ENCODE results near the gene CADPS. TPM values are rescaled to one million over a fixed set of nuclear protein-coding genes. Genes with fewer than 3 reads are reported as not detected.

The CADPS gene
- total and polyA plus RNA-seq, 2 of the 4 experiments (the other 2 are of a cell fraction), result not detected

- H3K9me3 ChIP-seq (ENCODE audit: control insufficient read depth, insufficient read depth, low read length), result no peaks in the 10 kb centered on the region
- no TSS peak for BruUV-seq (replicated peaks)
- no peak overlapping the region for H2AK9ac ChIP-seq (replicated peaks; ENCODE audit: low read depth, low read length, poor library complexity)
- no peak overlapping the region for H2AK5ac ChIP-seq (ENCODE audit: low read depth, low read length)
- no peaks in the 10 kb centered on the region for H3K79me1 ChIP-seq (ENCODE audit: low read depth in 1 of 2, low read length in 2 of 2)
- no peak overlapping the region for H2BK15ac ChIP-seq (ENCODE audit: low read depth, low read length)
- H4K91ac ChIP-seq (ENCODE audit: insufficient read depth, low read depth, low read length), result no peak overlapping the region
- no peak overlapping the region for H4K5ac ChIP-seq (ENCODE audit: low read depth, low read length)
- H2AFZ ChIP-seq (replicated peaks; ENCODE audit: low read length, poor library complexity), result no peak overlapping the region
- no peak overlapping the region for H3K23ac ChIP-seq (ENCODE audit: low read depth, low read length)
- no peak overlapping the region for H3K14ac ChIP-seq (replicated peaks; ENCODE audit: low read depth, low read length)
- no peak for DNase-seq
- no peaks in the 10 kb centered on the region for H3K36me3 ChIP-seq (ENCODE audit: control insufficient read depth, insufficient read depth, low read length)
- no peak overlapping the region for H2BK120ac ChIP-seq (ENCODE audit: low read depth, low read length)
- CTCF ChIA-PET, result interaction anchor here (1.4 kb wide), 1 partner anchor 12 kb away, joined by 3 read pairs; no protein-coding TSS in a partner anchor
- H3K4ac ChIP-seq (ENCODE audit: low read depth, low read length), result no peak overlapping the region
- no peak for TF ChIP-seq RAD21 (IDR thresholded peaks at IDR 0.05; ENCODE audit: low read length)
- no peak for TF ChIP-seq CHD1 (IDR thresholded peaks at IDR 0.05; ENCODE audit: low read depth, low read length)
- no peak for TF ChIP-seq USF2 (IDR thresholded peaks at IDR 0.05; ENCODE audit: low read depth, low read length)
- TF ChIP-seq ELK1 (IDR thresholded peaks at IDR 0.05; ENCODE audit: borderline replicate concordance, low read depth, low read length), result no peak
- no peak for TF ChIP-seq MAZ (IDR thresholded peaks at IDR 0.05; ENCODE audit: borderline replicate concordance, low read depth, low read length)
- no peak for TF ChIP-seq RCOR1 (IDR thresholded peaks at IDR 0.05; ENCODE audit: insufficient replicate concordance, low read length)
- no peak for TF ChIP-seq POLR2A (IDR thresholded peaks at IDR 0.05; ENCODE audit: low read depth, low read length)
- TF ChIP-seq SMC3 (IDR thresholded peaks at IDR 0.05; ENCODE audit: low read depth, low read length), result no peak
- no peak for TF ChIP-seq CTCF (conservative IDR thresholded peaks at IDR 0.05; ENCODE audit: low read depth, low read length)
- TF ChIP-seq BHLHE40 (IDR thresholded peaks at IDR 0.05; ENCODE audit: low read depth, low read length), result no peak
- TF ChIP-seq FOS (IDR thresholded peaks at IDR 0.05; ENCODE audit: low read depth, low read length), result no peak
- TF ChIP-seq NFE2L2 (IDR thresholded peaks at IDR 0.05; ENCODE audit: low read depth, low read length), result no peak
- no peak for TF ChIP-seq CEBPB (IDR thresholded peaks at IDR 0.05; ENCODE audit: low read depth, low read length)
- TF ChIP-seq MAFK (IDR thresholded peaks at IDR 0.05; ENCODE audit: low read depth, low read length), result no peak
- no peak for TF ChIP-seq MXI1 (IDR thresholded peaks at IDR 0.05; ENCODE audit: borderline replicate concordance, low read depth, low read length)
- TF ChIP-seq RFX5 (IDR thresholded peaks at IDR 0.05; ENCODE audit: low read depth, low read length), result no peak
- H2BK20ac ChIP-seq (ENCODE audit: low read depth, low read length), result no peak overlapping the region
- no peak overlapping the region for H3K27ac ChIP-seq (ENCODE audit: insufficient read depth, low read length)
- no peak for ATAC-seq (ENCODE audit: low read depth)
- no peak overlapping the region for H3K9ac ChIP-seq (ENCODE audit: low read depth, low read length)
- in situ Hi-C loops (cut with MboI; ENCODE audit: low sequenced_read_pairs) (no loop called here), dilution Hi-C loops (cut with HindIII; ENCODE audit: low sequenced_read_pairs, unreplicated experiment) (no loop called here), intact Hi-C loops (cut with micrococcal nuclease) (no loop called here)
- no peaks in the 10 kb centered on the region for H3K27me3 ChIP-seq (ENCODE audit: control insufficient read depth, insufficient read depth, low read length)
- H4K20me1 ChIP-seq (ENCODE audit: insufficient read depth, low read length), result no peaks in the 10 kb centered on the region
- no peak overlapping the region for H2BK5ac ChIP-seq (ENCODE audit: low read depth, low read length, poor library complexity, severe bottlenecking)
- H3K4me1 ChIP-seq (ENCODE audit: control insufficient read depth, insufficient read depth, low read length), result no peaks in the 10 kb centered on the region
- POLR2A ChIA-PET (ENCODE audit: unreplicated experiment), result no interaction called here
- H3K18ac ChIP-seq (ENCODE audit: low read depth, low read length), result no peak overlapping the region
- no peak overlapping the region for H3K56ac ChIP-seq (ENCODE audit: extremely low read depth, insufficient read depth, low read length)
- H3K4me3 ChIP-seq (ENCODE audit: insufficient read depth, low read depth, low read length), result no peak overlapping the region
- H4K8ac ChIP-seq (ENCODE audit: low read depth in 2 of 2, low read length in 2 of 2), result no peak overlapping the region
- no peak overlapping the region for H3K4me2 ChIP-seq (ENCODE audit: low read depth, low read length)
- no peaks in the 10 kb centered on the region for H3K9me1 ChIP-seq (ENCODE audit: insufficient read depth, low read length)
Measured at GRCh38 chr3:62815981-62816380, 59.2 kb downstream of the CADPS start.
